ENCODE measurements around the gene PRKCZ.

DNA sequence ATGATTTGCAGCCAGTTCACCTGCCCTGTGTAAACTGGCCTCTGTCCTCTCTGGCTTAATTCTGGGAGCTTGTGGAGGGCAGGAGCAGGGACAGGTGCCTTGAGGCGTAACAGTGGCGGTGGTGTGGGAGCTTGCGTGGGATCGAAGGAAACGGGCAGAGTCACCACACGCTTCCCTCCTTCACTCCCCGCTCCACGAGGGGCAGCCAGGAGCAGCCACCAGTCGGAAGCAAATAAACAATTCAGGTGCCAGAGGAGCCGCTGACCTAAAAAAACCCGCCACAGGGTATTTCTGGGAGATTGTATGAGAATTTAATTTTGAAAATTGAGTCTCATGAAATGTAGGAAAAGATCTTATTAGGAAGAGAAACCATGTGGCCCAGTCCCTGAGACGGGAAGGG lies 118.3 kb downstream of the PRKCZ start:
- TF ChIP-seq, protein P1, sequence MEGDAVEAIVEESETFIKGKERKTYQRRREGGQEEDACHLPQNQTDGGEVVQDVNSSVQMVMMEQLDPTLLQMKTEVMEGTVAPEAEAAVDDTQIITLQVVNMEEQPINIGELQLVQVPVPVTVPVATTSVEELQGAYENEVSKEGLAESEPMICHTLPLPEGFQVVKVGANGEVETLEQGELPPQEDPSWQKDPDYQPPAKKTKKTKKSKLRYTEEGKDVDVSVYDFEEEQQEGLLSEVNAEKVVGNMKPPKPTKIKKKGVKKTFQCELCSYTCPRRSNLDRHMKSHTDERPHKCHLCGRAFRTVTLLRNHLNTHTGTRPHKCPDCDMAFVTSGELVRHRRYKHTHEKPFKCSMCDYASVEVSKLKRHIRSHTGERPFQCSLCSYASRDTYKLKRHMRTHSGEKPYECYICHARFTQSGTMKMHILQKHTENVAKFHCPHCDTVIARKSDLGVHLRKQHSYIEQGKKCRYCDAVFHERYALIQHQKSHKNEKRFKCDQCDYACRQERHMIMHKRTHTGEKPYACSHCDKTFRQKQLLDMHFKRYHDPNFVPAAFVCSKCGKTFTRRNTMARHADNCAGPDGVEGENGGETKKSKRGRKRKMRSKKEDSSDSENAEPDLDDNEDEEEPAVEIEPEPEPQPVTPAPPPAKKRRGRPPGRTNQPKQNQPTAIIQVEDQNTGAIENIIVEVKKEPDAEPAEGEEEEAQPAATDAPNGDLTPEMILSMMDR (conservative IDR thresholded peaks at IDR 0.05; ENCODE audit: low read depth, low read length) = no peak
- no peak for TF ChIP-seq MAZ (IDR thresholded peaks at IDR 0.05; ENCODE audit: borderline replicate concordance, low read depth, low read length)
- TF ChIP-seq POLR2A (IDR thresholded peaks at IDR 0.05; ENCODE audit: low read depth, low read length) = no peak
- no peak for TF ChIP-seq BHLHE40 (IDR thresholded peaks at IDR 0.05; ENCODE audit: low read depth, low read length)
- TF ChIP-seq CEBPB (IDR thresholded peaks at IDR 0.05; ENCODE audit: low read depth, low read length) = no peak
- TF ChIP-seq, protein P2, sequence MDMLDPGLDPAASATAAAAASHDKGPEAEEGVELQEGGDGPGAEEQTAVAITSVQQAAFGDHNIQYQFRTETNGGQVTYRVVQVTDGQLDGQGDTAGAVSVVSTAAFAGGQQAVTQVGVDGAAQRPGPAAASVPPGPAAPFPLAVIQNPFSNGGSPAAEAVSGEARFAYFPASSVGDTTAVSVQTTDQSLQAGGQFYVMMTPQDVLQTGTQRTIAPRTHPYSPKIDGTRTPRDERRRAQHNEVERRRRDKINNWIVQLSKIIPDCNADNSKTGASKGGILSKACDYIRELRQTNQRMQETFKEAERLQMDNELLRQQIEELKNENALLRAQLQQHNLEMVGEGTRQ (IDR thresholded peaks at IDR 0.05; ENCODE audit: low read depth, low read length) = no peak
- TF ChIP-seq NFE2L2 (IDR thresholded peaks at IDR 0.05; ENCODE audit: low read depth, low read length) = no peak
- TF ChIP-seq FOS (IDR thresholded peaks at IDR 0.05; ENCODE audit: low read depth, low read length) = no peak
- no peak for TF ChIP-seq RCOR1 (IDR thresholded peaks at IDR 0.05; ENCODE audit: insufficient replicate concordance, low read length)
- TF ChIP-seq MXI1 (IDR thresholded peaks at IDR 0.05; ENCODE audit: borderline replicate concordance, low read depth, low read length) = no peak
- no peak for TF ChIP-seq SMC3 (IDR thresholded peaks at IDR 0.05; ENCODE audit: low read depth, low read length)
- no peak for TF ChIP-seq RAD21 (IDR thresholded peaks at IDR 0.05; ENCODE audit: low read length)
- no peak for TF ChIP-seq MAFK (IDR thresholded peaks at IDR 0.05; ENCODE audit: low read depth, low read length)
